GM12878 (cell line): ENCODE data around the gene OR9Q1. TPM values are rescaled to one million over a fixed set of nuclear protein-coding genes. Genes with fewer than 3 reads are reported as not detected.

ENCODE experiments used
- ATAC-seq: fragments of 200-7000 bp; cut with Tn5 transposase; 3 replicates; pipeline ENCODE4 v1.9.1; 2020; ENCODE audit warnings: mild to moderate bottlenecking, moderate library complexity
- BruUV-seq: library from RNA; stranded (reverse); fragments of 400-500 nt; replicated peaks from 2 replicates; lab custom pipeline; 2021; lab: Mats Ljungman, UMichigan
- CTCF ChIA-PET: fragments of 300-600 bp; sonication (Branson Sonifier 250); formaldehyde crosslinking; extraction: SDS; loops from one replicate; lab custom pipeline; 2021; ENCODE audit warnings: inconsistent platforms; lab: Yijun Ruan, JAX
- POLR2A ChIA-PET: fragments of 350-600 bp; formaldehyde crosslinking; extraction: SDS; loops from one replicate; lab custom pipeline; 2021; ENCODE audit warnings: inconsistent platforms; lab: Charles Lee
- RAD21 ChIA-PET: fragments of 300-600 bp; sonication (Branson Sonifier 250); formaldehyde crosslinking; loops from one replicate; lab custom pipeline; 2023; ENCODE audit warnings: antibody characterized with exemption; ENCODE audit not compliant: unreplicated experiment; lab: Charles Lee
- SMC1A ChIA-PET: fragments of 300-600 bp; sonication (Branson Sonifier 250); formaldehyde crosslinking; loops from one replicate; lab custom pipeline; 2023; ENCODE audit not compliant: unreplicated experiment, uncharacterized antibody; lab: Charles Lee
- DNase-seq: peaks from one replicate; pipeline ENCODE4 v3.0.0-alpha.2; 2011; ENCODE audit warnings: low read depth, low spot score
- FAIRE-seq: peaks from 3 replicates; lab custom pipeline; 2011; peaks lifted over from hg19 to GRCh38; lab: Jason Lieb, UNC
- H2AFZ ChIP-seq: 2 replicates; pipeline ENCODE4 v1.6.0; 2011; ENCODE audit warnings: low read depth, low read length, control low read depth; ENCODE audit not compliant: control insufficient read depth
- H3K27ac ChIP-seq: 2 replicates; pipeline ENCODE4 v1.5.1; 2011; ENCODE audit warnings: control low read depth; ENCODE audit not compliant: control insufficient read depth, insufficient read depth
- H3K27me3 ChIP-seq, 2 experiments: replicated peaks in 1 of 2; 2 replicates each; pipeline versions ENCODE4 v1.6.0 to v1.6.1; 2011; ENCODE audit warnings: low read length in 1 of 2; ENCODE audit not compliant: control insufficient read depth in 2 of 2, insufficient read depth in 2 of 2
- H3K36me3 ChIP-seq, 2 experiments: 2 replicates each; pipeline ENCODE4 v1.5.1; 2011; ENCODE audit warnings: low read length in 1 of 2; ENCODE audit not compliant: control insufficient read depth in 2 of 2, insufficient read depth in 2 of 2
- H3K4me1 ChIP-seq: 2 replicates; pipeline ENCODE4 v1.6.1; 2011; ENCODE audit warnings: mild to moderate bottlenecking, low read length, moderate library complexity, mixed read lengths; ENCODE audit not compliant: control insufficient read depth, insufficient read depth
- H3K4me2 ChIP-seq: 2 replicates; pipeline ENCODE4 v1.6.0; 2011; ENCODE audit warnings: control low read depth; ENCODE audit not compliant: control insufficient read depth, insufficient read depth
- H3K4me3 ChIP-seq: fragments of 200-600 bp; sonication (generic); 2 replicates; pipeline ENCODE4 v1.5.1; 2016
- H3K79me2 ChIP-seq: 2 replicates; pipeline ENCODE4 v1.6.0; 2011; ENCODE audit warnings: low read length; ENCODE audit not compliant: control insufficient read depth, insufficient read depth
- H3K9ac ChIP-seq: 2 replicates; pipeline ENCODE4 v1.8.0; 2011; ENCODE audit warnings: low read length, control low read depth, mixed read lengths; ENCODE audit not compliant: control insufficient read depth, insufficient read depth
- H3K9me3 ChIP-seq: replicated peaks from 3 replicates; pipeline ENCODE4 v1.5.1; 2011; ENCODE audit warnings: mild to moderate bottlenecking, low read length; ENCODE audit not compliant: control insufficient read depth, insufficient read depth
- H4K20me1 ChIP-seq: 2 replicates; pipeline ENCODE4 v1.6.0; 2011; ENCODE audit not compliant: control insufficient read depth, insufficient read depth
- ATF3 ChIP-seq: IDR thresholded peaks from 2 replicates; pipeline ENCODE4 v1.6.1; 2011; ENCODE audit warnings: low read depth, mild to moderate bottlenecking, low read length, moderate library complexity, borderline replicate concordance; ENCODE audit errors: extremely low read depth
- IKZF1 ChIP-seq: fragments of 450-650 bp; conservative IDR thresholded peaks from 2 replicates; pipeline ENCODE4 v1.6.1; 2017; ENCODE audit warnings: antibody characterized with exemption, mild to moderate bottlenecking
- KAT2A ChIP-seq: conservative IDR thresholded peaks from 2 replicates; pipeline ENCODE4 v1.6.1; 2011; ENCODE audit warnings: low read depth, low read length; ENCODE audit not compliant: control insufficient read depth
- MEF2A ChIP-seq: IDR thresholded peaks from 2 replicates; pipeline ENCODE4 v1.6.1; 2011; ENCODE audit warnings: low read depth, mild to moderate bottlenecking, low read length, moderate library complexity; ENCODE audit not compliant: insufficient read depth
- MEF2B ChIP-seq: fragments of 450-650 bp; IDR thresholded peaks from 2 replicates; pipeline ENCODE4 v1.6.1; 2018; ENCODE audit warnings: mild to moderate bottlenecking, moderate library complexity; ENCODE audit not compliant: partially characterized antibody, poor library complexity, severe bottlenecking
- RB1 ChIP-seq: fragments of 450-650 bp; formaldehyde crosslinking; IDR thresholded peaks from 2 replicates; pipeline ENCODE4 v1.6.1; 2017; ENCODE audit warnings: mild to moderate bottlenecking, borderline replicate concordance
- SPI1 ChIP-seq: IDR thresholded peaks from 2 replicates; pipeline ENCODE4 v1.6.1; 2011; ENCODE audit warnings: low read depth, mild to moderate bottlenecking, low read length, moderate library complexity, borderline replicate concordance; ENCODE audit not compliant: insufficient read depth
- WRNIP1 ChIP-seq: IDR thresholded peaks from 2 replicates; pipeline ENCODE4 v1.6.1; 2011; ENCODE audit warnings: low read depth, low read length, improper control_type of control experiment, borderline replicate concordance
- ZBTB11 ChIP-seq: fragments of 450-650 bp; formaldehyde crosslinking; IDR thresholded peaks from 2 replicates; pipeline ENCODE4 v1.5.0; 2022; ENCODE audit warnings: mild to moderate bottlenecking, missing genetic modification characterization
- ZNF622 ChIP-seq: fragments of 450-650 bp; IDR thresholded peaks from 2 replicates; pipeline ENCODE4 v1.6.1; 2017; ENCODE audit warnings: mild to moderate bottlenecking, inconsistent platforms
- WGBS: methylation state at CpG from one replicate; pipeline ENCODE4 v1.1.6; 2016; ENCODE audit warnings: low lambda C conversion rate; ENCODE audit not compliant: insufficient replicate concordance, insufficient coverage; ENCODE audit errors: missing lambda C conversion rate; 5-methylcytosine and 5-hydroxymethylcytosine counted together
- in situ Hi-C: fragments of 300-500 bp; cut with MboI; formaldehyde crosslinking; loops from 9 replicates; pipeline ENCODE4 v1.14.3; 2018; ENCODE audit warnings: mixed read lengths
- intact Hi-C: fragments of 100-400 bp; cut with micrococcal nuclease; formaldehyde crosslinking; loops from one replicate; pipeline ENCODE4 v1.14.2; 2022; ENCODE audit not compliant: unreplicated experiment
- polyA plus RNA-seq, 11 experiments: library from polyadenylated mRNA; depleted of rRNA in 4 of 11; unstranded in 6 of 11; stranded (reverse) in 5 of 11; fragments of >200 nt; fragmentation: Nextera tagmentation in 4 of 11; fragmentation: Illumina TruSeq in 1 of 11; extraction: Ambion mirVana in 4 of 11; extraction: Trizol in 1 of 11; gene quantifications; 1 replicate in 1 of 11; 2 replicates in 10 of 11; pipeline versions ENCODE4 v1.2.1 to v1.2.3, GENCODE V29; 2011 to 2016; ENCODE audit warnings: inconsistent platforms in 2 of 11, missing spikeins in 2 of 11, low read depth in 1 of 11
- total RNA-seq, 4 experiments: library from RNA; depleted of rRNA in 3 of 4; stranded (reverse); fragments of >200 nt in 3 of 4; fragmentation: Illumina TruSeq in 1 of 4; extraction: Trizol in 1 of 4; gene quantifications; 2 replicates each; pipeline versions ENCODE4 v1.2.1 to v1.2.3, GENCODE V29; 2013 to 2021

OR9Q1 gene
- total and polyA plus RNA-seq, 10 of the 15 experiments (the other 5 are each of a cell fraction or from before 2014, with no cell fraction given), result not detected

- intact Hi-C loops, result no loop called here
These were observed 46.0 kb upstream of the OR9Q1 start for GRCh38 chr11:57977709-57978108.

More at GRCh38 chr11:57977709-57978108, 46.0 kb upstream of the OR9Q1 start:
- no peak for FAIRE-seq
- Histone ChIP-seq H2AFZ (no peak overlapping the region), H3K4me1 (no peaks in the 10 kb centered on the region), H3K9ac (no peak overlapping the region), H3K4me3 (no peak overlapping the region), H3K79me2 (no peaks in the 10 kb centered on the region), H3K36me3 (no peaks in the 10 kb centered on the region), H3K9me3 (no peaks in the 10 kb centered on the region), H4K20me1 (no peaks in the 10 kb centered on the region), H3K27me3 (no peaks in the 10 kb centered on the region), H3K4me2 (no peak overlapping the region), H3K27ac (no peak overlapping the region)
- no TSS peak for BruUV-seq
- no peak for TF ChIP-seq RB1
- no peak for TF ChIP-seq IKZF1
- no peak for TF ChIP-seq SPI1
- no peak for TF ChIP-seq WRNIP1
- no peak for TF ChIP-seq KAT2A
- TF ChIP-seq ATF3, result no peak
- TF ChIP-seq MEF2A, result no peak
- TF ChIP-seq ZNF622, result no peak
- TF ChIP-seq MEF2B, result no peak
- no peak for TF ChIP-seq ZBTB11
- ChIA-PET SMC1A (no interaction called here), POLR2A (no interaction called here), CTCF (no interaction called here), RAD21 (no interaction called here)
- ATAC-seq, result no peak
- WGBS, result 0% methylated on average over 2 of the region's 2 CpGs
- in situ Hi-C loops, result no loop called here
- no peak for DNase-seq
